Measurements from ENCODE around the gene MAGI3.
"Not testable (repeated sequence)": the region's sequence is repeated elsewhere in the genome, so short reads cannot be mapped to it uniquely, and the experiment has no call there.

The MAGI3 gene

GRCh38 chr1:113519556-113519955, 129.2 kb downstream of the MAGI3 start:
- no peak for DNase-seq

DNA sequence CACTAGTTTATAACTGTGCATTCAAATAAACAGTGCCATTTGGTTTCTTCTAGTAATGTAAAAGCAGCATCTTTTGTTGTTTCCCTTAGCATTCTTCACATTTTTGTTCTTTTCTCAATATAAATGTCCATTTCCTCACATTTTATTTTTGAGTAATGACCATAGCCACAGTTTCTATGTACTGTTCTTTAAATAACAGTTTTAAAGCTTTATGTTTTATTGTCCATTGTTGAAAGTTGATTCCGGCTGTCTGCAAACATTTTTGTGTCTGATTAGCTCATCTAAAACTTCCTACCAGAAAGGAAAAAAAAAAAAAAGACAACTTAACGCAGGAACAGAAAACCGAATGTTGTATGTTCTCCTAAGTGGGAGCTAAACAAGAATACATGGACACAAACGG, 139.7 kb downstream of the MAGI3 start:
- DNase-seq: no peak

- DNase-seq: no peak
Observed at GRCh38 chr1:113531321-113531720, 141.0 kb downstream of the MAGI3 start.

GRCh38 chr1:113533061-113533460, 142.7 kb downstream of the MAGI3 start:
- no peak for DNase-seq

DNA sequence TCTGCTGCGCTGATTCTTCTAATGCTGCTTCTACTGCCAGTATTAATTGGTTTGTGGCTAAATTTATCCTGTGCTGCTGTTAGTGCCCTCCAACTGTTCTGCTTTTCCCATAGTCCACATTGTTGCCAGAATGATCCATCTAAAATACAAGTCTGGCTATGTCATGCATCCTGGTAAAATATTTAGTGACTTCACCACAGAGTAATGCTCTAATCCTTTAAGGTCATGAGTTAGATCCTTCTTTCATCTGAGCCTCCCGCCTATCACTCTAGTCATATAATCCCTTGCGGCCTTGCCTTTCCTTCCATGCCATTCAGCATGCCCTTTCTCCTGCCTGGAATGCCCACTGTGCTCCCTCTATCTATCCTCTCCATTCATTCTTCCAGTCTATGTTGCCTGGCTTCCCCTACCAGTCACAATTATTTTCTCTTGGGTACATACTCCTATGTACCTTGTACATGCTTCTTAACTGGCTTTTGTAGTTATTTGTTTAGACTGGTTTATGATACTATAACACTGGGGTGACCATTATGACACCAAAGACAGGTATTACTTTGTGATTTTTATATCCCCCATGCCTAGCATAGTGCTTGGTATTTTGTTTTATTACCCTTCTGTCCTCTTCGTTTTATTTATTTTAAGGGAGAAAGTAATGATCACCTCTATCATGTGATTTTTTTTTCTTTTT, 144.0 kb downstream of the MAGI3 start:
- no peak for DNase-seq

GRCh38 chr1:113534875-113535274, 144.6 kb downstream of the MAGI3 start:
- DNase-seq: no peak

DNA sequence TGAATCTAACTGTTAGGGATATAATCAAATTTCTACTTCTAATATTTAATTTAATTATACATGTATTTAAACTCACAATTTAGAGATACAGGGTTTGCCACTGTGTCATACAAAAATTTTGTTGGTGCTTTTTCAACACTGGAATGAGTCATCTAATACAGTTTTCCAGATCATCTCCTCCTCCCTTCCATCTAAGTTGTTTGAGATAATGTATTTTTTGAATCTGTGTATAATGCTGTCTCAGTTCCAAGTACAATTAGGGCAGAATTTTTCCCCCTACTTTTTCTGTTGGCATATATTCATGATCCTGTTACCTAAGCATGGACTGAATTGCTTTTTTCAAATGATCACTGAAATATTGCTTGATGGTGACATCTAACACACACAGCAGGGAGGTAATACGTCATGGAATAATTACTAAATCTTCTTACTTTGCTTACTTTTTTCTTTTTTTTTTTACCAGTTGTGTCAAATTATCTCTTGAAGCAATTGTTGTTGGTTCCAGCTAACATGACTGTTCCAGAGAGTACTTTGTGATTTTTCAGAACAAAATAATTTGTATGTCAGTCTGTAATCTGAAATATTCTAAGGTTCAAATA, 146.0 kb downstream of the MAGI3 start:
- no peak for DNase-seq

- DNase-seq: no peak
Observed at GRCh38 chr1:113538225-113538624, 147.9 kb downstream of the MAGI3 start.

DNA sequence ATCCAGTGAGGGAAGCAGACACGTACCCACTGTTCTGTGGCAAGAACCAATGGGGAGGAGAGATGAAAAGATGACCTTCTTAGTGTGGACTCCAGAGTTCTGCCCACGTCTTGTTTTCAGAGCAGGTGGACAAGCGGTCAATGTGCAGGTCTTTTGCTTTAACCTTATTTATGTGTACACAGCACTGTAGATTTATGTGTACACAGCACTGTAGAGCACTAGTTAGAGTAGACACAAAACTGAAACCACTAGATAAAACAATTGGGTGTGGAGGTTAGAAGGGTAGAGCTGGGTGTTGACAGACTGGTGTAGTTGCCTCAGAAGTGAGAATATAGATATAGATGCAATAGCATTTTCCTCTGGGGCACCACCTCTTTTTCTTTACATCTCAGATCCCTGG, 150.0 kb downstream of the MAGI3 start:
- DNase-seq: no peak

- no peak for DNase-seq
Observed at GRCh38 chr1:113541106-113541505, 150.8 kb downstream of the MAGI3 start.

DNA sequence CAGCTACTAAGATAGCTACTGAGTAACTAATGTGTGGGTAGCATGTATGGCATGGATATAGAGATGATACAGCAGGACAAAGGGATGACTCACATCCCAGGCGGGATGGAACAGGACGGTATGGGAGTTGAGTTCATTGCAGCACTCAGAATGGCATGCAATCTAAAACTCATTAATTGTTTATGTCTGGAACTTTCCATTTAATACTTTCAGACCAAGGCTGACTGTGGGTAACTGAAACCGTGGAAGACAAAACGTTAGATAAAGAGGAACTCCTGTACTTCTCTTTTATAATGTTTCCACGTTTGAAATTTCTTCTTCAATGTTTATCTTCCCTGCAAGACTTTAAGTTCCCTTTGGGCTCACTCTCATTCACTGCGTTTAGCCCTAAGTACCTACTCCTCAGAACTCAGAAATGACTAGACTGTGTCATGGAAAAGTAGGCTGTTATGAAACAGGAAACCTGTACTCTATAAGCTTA, 151.9 kb downstream of the MAGI3 start:
- no peak for DNase-seq

GRCh38 chr1:113543110-113543509, 152.8 kb downstream of the MAGI3 start:
- DNase-seq: no peak

GRCh38 chr1:113545210-113545609, 154.9 kb downstream of the MAGI3 start:
- no peak for DNase-seq

- no peak for DNase-seq
Observed at GRCh38 chr1:113545626-113546025, 155.3 kb downstream of the MAGI3 start.

GRCh38 chr1:113551728-113552127, 161.4 kb downstream of the MAGI3 start:
- DNase-seq: no peak

DNA sequence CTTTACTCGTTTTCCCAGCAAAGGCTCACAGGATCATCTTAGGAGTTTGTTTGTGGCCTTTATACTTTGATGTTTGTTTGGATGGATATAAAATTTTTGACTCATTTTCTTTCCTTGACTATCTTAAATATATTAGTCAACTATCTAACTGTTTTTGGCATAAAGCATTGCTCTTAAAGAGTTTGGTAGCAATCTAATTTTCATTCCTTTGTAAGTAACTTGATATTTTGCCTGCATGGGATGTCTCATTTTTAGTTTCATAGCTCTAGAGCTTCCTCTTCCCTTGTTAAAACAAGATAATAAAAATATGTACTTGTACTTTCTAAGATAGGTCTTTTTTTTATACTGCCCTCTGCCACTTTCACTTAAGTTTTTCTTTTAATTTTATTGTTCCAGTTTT, 161.9 kb downstream of the MAGI3 start:
- no peak for DNase-seq

DNA sequence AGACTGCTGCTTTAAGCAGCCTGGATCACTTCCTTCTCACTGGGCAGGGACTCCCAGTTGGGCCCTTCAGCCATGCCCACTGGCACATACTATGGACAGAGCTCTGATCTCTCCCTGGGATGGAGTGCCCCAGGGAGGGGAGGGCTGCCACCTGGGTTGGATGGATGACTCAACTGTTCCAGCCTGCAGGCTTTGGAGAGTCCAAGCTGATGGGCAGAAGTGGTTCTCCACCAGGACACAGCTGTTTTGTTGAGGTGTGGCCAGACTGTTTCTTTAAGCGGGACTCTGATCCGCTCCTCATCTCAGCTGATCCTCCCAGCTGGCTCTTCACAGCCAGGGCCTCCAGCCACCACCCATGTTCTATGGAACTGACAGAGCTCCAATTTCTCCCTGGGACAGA, 166.9 kb downstream of the MAGI3 start:
- no peak for DNase-seq

DNA sequence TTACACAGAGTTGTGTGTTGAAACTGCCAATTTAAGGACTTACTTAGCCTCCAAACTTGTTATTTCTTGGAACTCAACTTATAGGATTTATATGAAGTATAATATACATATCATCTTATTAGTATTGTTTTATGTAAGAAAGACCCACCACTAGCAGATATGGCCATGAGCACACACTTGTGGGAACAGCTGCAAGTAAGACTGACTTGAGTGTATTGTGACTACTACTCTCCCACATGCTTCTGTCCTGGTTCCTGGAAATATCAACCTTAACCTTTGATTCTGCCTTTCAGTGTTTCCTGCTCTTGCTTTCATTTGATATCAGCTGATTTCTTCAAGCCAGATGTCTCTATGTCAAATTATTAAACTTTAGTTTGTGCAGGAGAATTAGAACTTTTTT, 175.3 kb downstream of the MAGI3 start:
- DNase-seq: no peak

- DNase-seq: no peak
Observed at GRCh38 chr1:113567427-113567826, 177.1 kb downstream of the MAGI3 start.

DNA sequence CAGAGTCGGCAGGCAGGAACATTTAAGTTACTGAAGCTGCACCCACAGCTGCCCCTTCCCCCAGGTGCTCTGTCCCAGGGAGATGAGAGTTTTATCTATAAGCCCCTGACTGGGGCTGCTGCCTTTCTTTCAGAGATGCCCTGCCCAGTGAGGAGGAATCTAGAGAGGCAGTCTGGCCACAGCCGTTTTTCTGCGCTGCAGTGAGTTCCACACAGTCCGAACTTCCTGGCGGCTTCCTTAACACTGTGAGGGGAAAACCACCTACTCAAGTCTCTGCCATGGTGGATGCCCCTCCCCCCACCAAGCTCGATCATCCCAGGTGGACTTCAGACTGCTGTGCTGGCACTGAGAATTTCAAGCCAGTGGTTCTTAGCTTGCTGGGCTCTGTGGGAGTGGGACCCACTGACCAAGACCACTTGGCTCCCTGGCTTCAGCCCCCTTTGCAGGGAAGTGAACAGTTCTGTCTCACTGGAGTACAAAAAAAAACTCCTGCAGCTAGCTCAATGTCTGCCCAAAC, 185.5 kb downstream of the MAGI3 start:
- DNase-seq: not testable (repeated sequence)

DNA sequence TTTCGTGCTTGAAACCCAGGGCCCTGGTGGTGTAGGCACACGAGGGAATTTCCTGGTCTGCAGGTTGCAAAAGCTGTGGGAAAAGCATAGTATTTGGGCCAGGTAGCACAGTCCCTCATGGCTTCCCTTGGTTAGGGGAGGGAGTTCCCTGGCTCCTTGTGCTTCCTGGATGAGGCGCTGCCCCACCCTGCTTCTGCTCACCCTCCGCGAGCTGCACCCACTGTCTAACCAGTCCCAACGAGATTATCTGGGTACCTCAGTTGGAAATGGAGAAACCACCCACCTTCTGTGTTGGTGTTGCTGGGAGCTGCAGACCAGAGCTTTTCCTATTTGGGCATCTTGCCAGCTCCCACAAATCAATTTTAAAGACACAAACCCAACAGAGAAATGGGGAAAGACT, 186.0 kb downstream of the MAGI3 start:
- no peak for DNase-seq

DNA sequence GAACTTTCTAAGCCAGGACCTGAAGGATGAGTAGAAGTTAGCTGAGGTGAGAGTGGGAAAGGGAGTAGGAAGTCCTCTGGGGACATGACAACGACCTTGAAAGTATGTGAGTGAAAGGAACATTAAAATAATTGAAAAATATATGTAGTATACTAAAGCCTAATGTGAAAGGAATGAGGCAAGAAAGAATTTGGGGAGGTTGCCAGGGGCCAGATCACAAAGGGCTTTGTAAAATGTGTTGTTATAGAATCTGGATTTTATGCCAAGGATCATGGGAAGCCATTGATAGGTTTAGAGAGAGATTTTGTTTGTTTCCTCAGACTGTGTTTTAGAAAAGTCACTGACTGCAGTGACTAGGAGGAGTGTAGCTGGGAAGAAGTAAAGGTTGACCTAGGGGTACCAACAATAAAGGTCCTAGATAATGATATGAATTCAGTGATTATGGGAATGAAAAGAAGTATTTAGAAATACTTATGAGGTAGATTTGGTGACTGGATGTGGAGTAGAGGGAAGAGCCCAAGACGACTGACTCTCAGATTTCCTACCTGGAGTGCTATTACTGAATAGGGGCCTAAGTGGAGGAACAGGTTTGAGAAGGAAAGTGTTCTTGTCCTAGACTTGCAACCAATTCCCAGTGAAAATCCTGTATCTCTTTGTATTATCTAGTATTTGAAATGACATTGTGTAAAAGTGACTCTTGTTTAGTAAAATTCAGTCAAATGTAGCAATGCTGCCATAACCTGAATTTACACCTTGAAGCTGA, 189.1 kb downstream of the MAGI3 start:
- DNase-seq: no peak

DNA sequence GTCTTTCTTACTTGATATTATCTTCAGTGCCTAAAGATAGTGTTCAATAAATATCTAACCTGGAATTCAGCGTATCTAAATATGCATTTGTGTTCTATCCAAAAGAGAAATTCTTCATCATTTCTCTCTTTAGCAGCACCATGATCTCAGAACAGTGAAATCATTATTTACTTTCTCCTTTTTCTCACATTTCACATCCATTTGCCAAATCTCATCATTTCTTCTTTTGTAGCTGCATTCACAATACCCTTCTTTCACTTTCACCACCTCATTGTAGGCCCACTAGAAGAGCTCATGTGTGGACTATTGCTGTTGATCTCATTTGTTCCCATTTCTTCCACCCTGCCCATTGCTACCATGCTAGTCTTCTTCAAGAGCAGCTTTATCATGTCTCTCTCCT, 191.0 kb downstream of the MAGI3 start:
- no peak for DNase-seq

GRCh38 chr1:113582084-113582483, 191.8 kb downstream of the MAGI3 start:
- DNase-seq: no peak

Data from NCI-H2171 (cell line).